LNCAP (cell line): ENCODE measurements around the gene POFUT1.

Experiments used
- TF ChIP-seq, protein P1 (sequence below): fragments of 450-650 bp; IDR thresholded peaks from 2 replicates; pipeline ENCODE4 v1.5.1; 2017; ENCODE audit warnings: mild to moderate bottlenecking

Gene POFUT1

DNA sequence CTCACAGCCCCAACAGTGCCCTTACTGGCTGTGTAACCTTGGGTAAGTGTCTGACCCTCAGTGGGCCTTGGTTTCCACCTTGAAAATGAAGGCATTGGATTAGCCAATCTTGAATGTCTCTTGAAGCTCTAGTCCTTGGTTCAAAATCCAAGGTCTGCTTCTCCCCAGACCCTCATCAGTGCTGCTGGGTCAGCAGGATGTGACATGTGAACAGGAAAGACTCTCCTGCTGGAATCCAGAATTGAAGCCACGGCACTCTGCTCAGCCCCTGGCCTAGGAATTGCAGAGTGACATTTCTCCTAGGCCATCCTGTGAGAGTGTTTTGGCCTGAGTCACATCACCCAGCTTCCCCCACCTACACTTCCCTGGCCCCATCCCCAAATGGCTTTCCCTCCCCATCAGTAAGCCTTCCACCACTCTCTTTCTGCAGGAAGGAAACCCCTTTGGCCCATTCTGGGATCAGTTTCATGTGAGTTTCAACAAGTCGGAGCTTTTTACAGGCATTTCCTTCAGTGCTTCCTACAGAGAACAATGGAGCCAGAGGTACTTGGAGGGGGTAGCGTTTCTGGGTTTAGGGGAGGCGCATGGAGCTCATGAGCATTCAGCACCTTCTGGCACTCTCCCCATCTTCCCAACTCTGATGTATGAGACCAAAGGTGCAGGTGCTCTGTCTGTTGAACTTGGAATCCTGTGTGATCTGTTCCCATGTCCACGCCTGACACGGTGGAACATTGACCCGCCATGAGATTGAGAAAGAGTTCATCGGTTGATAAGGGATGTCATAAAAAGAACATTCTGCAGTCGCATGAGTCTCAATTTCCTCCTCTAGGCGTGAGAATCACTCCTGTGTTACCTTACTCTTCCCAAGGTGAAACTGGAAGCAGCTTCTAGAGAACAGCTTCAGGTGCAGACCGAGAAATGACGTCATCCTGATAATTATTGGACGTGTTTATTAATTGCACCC, 8.8 kb downstream of the POFUT1 start:
- TF ChIP-seq, protein P1, sequence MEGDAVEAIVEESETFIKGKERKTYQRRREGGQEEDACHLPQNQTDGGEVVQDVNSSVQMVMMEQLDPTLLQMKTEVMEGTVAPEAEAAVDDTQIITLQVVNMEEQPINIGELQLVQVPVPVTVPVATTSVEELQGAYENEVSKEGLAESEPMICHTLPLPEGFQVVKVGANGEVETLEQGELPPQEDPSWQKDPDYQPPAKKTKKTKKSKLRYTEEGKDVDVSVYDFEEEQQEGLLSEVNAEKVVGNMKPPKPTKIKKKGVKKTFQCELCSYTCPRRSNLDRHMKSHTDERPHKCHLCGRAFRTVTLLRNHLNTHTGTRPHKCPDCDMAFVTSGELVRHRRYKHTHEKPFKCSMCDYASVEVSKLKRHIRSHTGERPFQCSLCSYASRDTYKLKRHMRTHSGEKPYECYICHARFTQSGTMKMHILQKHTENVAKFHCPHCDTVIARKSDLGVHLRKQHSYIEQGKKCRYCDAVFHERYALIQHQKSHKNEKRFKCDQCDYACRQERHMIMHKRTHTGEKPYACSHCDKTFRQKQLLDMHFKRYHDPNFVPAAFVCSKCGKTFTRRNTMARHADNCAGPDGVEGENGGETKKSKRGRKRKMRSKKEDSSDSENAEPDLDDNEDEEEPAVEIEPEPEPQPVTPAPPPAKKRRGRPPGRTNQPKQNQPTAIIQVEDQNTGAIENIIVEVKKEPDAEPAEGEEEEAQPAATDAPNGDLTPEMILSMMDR = no peak

GRCh38 chr20:32218156-32218900, 10.6 kb downstream of the POFUT1 start:
- TF ChIP-seq, protein P1 = no peak

DNA sequence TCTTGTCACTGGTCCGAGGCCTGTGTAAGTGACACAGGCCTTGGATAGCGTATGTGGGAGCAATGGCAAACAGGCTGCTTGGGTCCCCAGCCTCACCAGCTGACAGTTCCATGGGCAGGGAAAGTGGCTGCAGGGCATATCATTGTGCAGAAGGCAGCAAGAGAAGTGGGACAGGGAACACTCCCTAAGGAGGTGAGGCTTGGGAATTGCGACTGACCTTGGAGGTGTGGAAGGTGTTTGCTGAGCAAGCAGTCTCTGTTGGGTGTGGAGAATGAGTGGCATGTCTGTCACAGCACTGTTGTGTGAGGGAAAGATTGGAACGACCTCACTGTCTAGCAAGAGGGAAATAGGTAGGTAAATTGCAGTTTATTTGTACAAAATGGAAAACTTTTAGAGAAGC, 16.8 kb downstream of the POFUT1 start:
- TF ChIP-seq, protein P1 = no peak

GRCh38 chr20:32226391-32226790, 18.7 kb downstream of the POFUT1 start:
- TF ChIP-seq, protein P1 = no peak

GRCh38 chr20:32227306-32227705, 19.6 kb downstream of the POFUT1 start:
- TF ChIP-seq, protein P1 = no peak

- TF ChIP-seq, protein P1 = no peak
Measured at GRCh38 chr20:32227744-32228688, 20.3 kb downstream of the POFUT1 start.

GRCh38 chr20:32229251-32229747, 21.6 kb downstream of the POFUT1 start:
- TF ChIP-seq, protein P1 = no peak
